ENCODE measurements around the gene C1orf35.

Gene C1orf35

DNA sequence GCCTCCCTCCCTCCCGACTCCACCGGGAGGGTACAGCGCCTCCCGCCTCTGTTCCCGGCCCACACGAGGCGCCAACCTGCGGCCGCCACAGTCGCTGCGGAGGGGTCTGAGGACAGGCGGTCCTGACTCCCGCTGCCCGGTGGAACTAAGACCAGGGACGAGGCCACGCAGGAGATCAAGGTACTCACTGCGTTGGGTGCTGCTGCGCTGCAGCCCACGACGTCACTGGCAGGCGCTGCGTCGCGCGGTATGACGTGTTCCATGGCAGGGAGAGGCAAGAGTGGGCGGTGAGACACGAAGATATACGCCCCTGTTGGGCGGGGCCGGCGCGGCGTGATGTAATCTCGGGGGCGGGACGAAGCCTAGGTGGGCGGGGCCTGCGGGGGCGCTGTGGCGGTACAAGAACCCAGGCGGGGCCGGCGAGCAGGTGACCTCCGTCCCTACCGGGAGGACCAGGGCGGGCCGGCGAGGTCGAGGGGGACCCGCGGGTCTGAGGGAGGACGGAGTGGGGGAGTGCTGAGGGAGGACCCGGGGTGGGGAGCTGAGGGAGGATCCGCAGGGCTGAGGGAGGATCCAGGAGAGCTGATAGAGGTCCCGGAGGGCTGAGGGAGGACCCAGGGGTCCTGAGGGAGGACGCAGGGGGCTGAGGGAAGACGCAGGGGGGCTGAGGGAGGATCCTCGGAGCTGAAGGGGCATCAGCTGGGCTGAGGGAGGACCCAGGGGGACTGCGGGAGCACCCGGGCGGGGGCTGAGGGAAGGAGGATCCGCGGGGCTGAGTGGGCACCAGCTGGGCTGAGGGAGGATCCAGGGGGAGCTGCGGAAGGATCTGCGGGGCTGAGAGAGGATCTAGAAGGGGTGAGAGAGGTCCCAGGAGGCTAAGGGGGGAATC, 6.2 kb upstream of the C1orf35 start, which contains the start of gene MRPL55:
TSS of gene MRPL55 (minus strand) at position 227 of the 889 bp plus-strand sequence. CDS start 1,039 bp downstream, outside the sequence.
- peak; percentile 96 for DNase-seq (ENCODE audit: low spot score)

DNA sequence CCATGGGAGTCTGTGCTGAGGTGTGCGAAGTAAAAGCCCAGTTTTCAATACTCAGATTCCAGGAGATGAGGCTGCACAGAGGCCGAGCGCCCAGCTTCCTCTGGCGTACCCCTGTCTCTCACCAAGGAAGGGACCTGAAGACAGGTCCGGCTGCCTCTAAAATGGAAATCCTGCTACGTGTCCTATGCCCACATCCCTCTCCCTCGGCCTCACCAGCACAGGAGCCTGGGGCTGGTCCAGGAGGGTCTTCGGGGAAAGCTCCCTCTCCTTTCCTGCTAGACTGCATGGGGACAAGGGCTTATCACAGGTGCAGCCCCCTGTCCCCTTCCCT, 5.6 kb upstream of the C1orf35 start:
- no peak for DNase-seq (ENCODE audit: low spot score)

DNA sequence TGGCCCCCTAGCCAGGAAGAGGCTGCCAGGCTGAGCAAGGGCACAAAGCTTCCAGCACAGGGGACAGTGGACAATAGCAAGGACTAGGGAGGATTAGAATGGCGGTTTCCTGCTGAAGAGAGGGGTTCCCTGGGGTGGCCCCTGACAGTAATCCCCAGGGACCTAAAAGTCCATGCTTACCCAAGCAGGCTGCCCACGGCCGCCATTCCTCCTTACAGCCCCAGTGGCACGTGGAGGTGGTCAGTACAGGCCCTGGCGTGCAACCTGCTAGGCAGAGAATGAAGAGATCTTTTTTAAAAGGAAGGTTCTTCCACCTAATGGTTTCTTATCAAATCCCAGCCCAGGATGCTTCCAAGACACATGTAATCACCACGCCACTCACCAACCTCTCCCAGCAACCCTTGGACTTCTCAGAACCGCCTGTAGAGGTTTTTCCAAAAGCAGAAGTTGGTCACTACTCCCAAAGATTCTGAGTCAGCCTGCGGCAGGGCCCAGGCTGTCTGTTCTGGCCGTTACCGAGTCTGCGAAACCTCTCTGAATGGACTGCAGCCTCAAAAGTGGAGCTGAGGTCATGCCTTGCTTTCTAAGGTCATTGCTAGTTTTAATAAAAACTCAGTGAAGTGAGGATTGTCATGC, 5.0 kb upstream of the C1orf35 start:
- no peak for DNase-seq (ENCODE audit: low spot score)

DNA sequence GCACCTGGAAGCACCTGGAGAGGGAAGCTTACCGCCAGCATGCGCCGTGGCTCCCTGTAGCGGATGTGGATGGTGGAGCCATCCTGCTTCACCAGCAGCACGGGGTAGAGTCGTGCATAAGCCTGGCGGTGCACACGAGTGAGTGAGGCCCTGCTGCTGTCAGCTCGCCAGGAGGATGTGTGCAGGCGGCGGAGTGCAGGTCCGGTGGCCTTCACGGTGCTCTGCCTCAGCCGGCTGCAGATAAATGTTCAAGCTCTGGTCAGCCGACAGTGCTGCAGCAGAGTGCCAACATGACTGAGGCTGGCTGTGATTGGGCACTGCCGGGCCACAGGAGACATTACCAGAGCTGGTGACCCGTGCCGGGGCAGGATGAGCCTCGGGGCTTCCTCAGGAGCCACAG, 4.5 kb upstream of the C1orf35 start:
- DNase-seq (ENCODE audit: low spot score), result no peak

DNA sequence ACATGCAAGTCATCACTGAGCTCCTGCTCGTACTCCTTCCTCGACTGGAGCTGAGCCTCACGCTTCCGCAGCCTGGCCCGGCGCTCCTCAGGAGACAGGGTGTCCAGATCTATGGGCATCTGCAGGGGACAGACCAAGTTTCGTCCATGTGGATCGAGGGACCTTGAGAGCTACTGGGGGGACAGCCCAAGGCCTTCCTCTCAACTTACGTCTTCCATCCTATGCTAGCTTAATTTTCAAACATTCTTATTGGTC, 3.6 kb upstream of the C1orf35 start:
- no peak for DNase-seq (ENCODE audit: low spot score)

DNA sequence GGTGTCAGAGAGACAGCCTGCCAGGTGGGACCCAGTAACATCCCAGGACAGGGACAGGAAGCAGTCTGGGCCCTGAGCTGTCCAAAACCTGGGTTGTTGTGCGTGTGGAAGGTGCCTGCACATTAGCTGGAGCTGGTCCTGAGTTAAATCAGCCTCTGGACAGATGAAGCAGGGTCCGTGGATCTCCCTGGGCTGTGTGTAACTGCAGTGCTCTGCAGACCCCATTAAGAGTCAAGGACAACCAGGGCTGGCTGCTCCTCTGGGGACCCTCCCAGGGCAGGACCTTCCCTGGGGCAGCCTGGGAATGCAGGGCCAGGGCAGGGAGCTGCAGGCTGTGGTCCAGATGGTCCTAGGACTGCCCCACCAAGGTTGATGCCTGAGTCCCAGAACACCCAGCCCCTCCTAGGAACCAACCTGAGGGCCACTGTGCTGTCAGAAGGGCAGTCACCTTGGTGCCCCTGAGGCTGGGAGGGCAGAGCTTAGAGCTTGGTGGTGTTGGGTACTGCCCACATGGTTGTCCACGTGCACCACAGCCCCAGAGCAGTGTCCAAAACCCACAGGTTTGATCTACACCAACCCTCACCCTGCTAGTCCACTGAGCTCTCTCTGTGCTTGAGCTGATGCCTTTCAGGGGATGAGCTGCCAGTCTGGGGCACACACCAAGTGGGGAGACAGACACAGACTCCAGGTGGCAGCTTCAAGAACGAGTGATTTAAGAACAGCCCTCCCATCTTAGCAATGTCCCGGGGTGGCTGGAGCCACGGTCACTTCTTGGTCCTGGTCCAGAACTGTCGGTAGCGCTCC, 3.1 kb upstream of the C1orf35 start:
- DNase-seq (ENCODE audit: low spot score), result no peak

DNA sequence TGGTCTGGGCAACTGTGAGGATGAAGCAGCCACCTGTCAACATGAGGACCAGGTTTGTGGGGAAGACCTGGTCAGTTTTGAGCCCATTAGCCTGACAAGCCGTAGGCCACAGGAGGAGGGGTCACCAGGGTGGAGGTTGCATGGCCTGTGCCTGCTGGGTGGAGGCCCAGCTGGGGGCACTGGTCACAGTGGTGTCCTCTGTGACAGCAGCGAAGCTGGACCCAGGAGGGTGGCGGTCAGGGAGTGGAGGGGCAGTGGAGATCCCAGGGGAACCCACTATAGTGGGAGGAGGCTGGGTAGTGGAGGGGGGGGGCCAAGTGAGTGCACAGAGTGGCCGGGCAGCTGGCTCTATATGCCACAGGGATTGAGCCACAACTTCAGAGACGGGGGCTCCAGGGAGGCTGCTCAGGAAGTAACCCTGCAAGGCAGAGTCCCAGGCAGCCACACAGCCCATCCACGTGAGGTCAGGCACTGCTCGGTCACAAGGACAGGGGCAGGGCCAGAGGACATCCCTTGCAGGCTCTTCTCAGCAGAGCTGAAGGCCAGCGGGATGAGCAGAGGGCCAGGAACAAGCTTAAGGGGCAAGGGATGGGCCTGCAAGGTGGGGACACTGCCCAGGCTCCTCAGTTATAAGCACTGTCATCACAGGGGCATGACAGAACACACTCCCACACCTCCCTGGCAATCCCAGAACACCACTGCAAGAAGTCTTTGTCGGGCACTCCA, 2.3 kb upstream of the C1orf35 start:
- DNase-seq (ENCODE audit: low spot score), result no peak

DNA sequence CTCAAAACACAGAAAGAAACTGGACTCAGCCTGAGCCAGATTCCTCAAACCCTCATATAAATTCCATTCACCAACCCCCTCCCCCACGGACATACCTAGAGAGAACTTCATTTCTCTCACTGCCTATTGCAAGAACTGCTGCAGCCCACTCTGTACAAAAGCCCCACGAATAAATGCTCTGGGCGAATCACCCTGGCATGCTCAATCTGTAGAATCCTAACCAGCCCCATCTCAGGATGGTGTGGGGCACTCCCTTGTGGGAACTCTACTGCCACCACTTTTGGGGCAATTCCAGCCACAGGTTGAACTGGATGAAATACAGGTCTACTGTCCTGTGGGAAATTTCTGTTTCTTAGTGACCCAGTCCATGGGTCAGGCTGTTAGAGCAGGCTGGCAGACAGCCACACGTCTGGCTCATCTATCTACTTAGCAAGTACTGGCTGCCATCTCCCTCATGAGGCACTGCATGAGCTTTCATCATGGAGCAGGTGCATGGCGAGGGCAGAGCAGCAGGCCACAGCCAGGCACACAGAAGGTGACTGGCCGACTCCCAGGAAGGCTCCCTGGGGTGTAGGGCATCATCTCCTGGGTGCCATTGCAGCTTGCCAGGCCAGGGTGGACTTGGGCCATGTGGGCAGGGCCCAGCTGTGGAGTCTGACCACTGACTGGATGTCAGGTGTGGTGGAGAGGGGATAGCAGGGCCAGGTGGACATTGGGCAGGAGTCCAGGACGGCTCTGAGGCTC, 1.6 kb upstream of the C1orf35 start:
- DNase-seq (ENCODE audit: low spot score), result no peak

DNA sequence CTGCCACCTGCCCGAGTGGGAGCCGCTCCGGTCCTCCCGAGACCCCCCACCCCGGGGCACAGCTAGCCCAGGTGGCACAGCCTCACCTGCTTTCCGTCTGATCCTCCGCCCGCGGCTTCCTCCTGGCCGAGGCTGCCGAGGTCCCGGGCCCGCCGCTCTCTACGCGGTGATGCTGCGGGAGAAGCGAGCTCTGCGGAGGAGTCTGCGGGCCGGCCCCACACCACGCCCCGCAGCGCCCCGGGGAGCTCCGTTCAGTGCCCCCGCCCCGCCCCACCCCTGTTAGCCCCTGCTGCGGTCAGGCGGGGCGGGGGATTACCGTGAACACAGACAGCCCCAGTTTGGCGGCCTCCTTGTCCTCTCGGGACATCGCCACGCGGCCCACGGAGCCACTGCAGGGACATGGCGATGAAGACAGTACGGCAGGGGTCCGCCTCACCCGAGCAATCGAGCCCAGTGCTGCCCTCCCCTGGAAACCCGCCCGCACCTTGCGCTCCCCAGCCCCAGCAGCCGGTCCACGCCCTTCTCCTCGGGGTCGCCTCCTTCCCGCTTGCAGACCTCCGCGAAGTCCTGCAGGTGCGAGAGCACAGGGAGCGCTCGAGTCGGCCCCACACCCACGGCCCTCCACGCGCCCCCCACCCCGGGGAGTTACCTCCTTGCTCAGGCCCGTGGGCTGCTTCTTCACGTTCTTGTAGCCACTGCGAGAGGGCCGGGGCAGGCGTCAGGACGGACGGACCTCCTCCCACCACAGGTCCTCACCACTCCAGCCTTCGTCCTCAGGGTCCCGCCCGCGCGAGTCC, 933 bp downstream of the C1orf35 start:
- DNase-seq (ENCODE audit: low spot score), result peak; percentile 65

DNA sequence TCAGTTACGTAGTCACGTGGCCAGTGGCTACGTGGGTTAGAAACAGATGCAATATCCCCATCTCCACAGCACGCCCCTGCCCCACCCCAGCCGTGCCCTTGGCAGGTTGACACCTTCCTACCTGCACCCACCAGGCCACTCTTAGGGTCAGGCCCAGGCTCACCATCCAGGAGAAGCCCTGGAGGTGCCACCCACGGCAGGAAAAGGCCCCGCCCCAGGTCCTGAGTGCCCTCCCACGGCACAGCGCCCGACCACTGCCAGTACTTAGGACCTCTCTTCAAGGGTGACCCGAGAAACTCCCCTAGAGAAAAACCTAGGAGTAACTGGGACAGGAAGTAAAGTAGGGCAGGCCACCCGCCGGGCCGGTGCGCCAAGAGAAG, 1.5 kb downstream of the C1orf35 start:
- peak; percentile 25 for DNase-seq (ENCODE audit: low spot score)

DNA sequence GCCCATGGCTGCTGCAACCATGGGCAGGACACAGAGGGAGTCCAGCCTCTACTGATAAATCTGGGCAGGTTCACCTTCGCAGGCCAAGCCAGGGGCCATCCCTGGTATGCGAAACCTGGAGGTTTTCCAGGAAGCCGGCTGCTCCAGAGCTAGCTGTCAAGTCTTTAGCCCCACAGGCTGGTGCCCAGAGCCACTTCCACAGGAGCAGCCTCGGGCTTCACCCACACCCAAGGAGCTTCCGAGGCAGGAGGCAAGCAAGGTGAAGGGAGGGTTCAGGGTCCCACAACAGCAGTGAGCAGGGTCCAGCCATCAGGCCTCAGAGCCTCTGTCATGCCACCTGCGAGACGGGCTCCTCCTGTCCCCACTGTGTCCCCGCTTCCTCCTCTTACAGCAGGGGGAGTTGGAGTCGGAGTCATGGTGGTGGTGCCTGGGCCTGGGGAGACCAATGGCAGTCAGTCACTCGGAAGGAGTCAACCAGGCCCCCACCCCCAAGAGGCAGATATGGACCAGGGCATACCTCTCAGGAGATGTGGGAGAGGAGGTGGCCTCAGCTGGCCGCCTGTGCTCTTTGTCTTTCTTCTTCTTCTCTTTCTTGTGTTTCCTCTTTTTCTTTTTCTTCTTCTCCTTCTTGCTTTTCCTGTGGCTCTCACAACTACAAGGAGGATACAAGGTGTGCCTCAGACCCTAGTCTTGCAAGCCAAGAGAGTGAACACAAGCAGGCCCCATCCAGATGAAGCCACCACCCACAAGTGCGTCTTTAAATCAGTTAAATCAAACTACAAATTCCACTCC, 2.1 kb downstream of the C1orf35 start:
- DNase-seq (ENCODE audit: low spot score), result peak; percentile 13

DNA sequence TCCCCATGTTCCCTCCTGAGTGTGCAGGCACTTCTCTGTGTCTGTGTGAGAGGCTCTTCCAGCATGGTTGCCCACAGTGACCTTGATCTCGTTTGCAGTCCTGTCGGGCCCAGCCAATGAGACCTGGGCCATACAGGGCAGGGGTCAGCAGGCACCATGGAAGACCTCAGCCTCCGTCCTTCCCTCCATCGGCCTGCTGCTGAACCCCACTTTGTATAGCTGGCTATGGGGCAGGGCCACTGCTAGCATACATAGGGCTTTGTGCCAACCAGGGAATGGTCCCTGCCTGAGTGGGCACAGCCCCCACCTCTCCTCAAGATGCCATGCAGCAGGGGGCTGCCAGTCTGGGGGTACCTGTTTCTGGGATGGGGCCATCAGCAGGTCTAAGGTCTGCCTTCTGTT, 3.8 kb downstream of the C1orf35 start:
- DNase-seq (ENCODE audit: low spot score), result no peak

DNA sequence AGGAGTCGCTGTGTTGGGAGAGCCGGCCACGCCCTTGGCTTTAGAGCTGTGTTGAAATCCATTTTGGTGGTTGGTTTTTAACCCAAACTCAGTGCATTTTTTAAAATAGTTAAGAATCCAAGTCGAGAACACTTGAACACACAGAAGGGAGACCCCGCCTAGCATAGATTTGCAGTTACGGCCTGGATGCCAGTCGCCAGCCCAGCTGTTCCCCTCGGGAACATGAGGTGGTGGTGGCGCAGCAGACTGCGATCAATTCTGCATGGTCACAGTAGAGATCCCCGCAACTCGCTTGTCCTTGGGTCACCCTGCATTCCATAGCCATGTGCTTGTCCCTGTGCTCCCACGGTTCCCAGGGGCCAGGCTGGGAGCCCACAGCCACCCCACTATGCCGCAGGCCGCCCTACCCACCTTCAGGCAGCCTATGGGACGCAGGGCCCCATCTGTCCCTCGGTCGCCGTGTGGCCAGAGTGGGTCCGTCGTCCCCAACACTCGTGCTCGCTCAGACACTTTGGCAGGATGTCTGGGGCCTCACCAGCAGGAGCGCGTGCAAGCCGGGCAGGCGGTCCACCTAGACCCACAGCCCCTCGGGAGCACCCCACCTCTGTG, 4.7 kb downstream of the C1orf35 start:
- no peak for DNase-seq (ENCODE audit: low spot score)

DNA sequence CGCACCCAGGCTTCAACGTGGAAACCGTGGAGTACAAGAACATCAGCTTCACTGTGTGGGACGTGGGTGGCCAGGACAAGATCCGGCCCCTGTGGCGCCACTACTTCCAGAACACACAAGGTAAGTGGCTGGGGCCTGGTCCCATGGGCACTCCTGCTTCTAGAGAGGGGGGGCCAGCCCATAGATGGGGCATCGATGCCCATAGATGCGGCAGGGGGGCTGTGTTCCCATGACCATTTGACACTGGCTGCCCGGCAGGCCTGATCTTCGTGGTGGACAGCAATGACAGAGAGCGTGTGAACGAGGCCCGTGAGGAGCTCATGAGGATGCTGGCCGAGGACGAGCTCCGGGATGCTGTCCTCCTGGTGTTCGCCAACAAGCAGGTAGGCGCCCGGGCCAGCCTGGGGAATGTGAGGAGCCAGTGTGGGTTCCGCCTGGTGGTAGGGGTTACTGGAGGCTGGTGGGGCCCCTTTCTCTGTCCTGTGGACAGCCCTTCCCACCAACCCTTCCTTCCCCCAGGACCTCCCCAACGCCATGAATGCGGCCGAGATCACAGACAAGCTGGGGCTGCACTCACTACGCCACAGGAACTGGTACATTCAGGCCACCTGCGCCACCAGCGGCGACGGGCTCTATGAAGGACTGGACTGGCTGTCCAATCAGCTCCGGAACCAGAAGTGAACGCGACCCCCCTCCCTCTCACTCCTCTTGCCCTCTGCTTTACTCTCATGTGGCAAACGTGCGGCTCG, 5.6 kb downstream of the C1orf35 start:
- DNase-seq (ENCODE audit: low spot score), result no peak

DNA sequence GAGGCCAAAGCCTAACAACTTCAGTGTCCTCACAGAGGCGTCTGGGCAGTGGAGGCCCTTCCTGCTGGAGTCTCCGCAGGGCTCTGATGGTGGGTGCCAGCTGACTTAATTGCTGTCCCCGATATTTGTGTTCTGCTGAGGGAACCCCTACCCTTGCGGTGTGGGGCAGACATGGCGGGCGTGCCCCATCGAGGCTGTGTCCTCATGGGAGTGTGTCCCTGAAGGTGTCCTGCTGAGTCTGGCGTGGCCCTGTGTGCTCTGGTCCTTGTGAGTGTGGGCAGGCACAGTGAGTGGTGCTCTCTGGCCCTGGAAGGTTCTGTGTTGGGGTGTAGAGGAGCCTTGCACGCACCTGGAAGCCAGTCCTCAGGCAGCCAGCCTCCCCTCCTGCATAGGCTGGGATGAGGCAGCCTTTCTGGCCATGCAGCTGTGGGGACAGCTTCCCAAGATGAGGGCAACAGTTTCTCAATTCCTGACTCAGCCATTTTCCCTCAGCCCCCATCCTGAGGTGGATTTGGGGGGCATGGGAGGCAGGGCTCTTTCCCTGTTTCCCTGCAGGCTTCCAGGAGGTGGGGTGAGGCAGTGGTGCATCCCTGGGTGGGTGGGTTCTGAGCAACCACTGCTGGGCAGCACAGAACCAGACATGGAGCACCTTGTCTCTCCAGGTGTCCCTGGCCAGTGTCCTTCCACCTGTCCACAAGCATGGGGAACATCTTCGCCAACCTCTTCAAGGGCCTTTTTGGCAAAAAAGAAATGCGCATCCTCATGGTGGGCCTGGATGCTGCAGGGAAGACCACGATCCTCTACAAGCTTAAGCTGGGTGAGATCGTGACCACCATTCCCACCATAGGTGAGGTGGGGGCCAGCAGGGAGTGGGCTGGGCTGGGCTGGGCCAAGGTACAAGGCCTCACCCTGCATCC, 6.5 kb downstream of the C1orf35 start:
- no peak for DNase-seq (ENCODE audit: low spot score)

DNA sequence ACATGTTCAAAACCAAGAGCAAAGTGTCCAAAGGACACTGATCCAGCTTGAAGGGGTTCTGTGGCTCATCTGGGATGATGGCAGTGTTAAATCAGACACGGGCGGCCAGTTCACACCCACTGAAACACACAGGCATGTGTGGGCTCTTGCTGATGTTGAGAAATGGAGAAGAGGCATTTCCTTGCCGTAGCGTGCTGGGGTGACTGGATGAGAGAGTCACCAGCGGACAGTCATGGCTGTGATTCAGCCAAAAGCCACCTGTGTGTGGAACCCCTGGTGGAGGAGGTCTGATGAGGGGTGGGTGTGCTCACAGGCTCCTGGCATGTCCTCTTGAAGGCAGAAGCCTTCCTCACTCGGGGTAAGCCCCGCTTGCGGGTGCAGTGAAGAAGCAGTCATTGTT, 7.2 kb downstream of the C1orf35 start:
- no peak for DNase-seq (ENCODE audit: low spot score)

DNA sequence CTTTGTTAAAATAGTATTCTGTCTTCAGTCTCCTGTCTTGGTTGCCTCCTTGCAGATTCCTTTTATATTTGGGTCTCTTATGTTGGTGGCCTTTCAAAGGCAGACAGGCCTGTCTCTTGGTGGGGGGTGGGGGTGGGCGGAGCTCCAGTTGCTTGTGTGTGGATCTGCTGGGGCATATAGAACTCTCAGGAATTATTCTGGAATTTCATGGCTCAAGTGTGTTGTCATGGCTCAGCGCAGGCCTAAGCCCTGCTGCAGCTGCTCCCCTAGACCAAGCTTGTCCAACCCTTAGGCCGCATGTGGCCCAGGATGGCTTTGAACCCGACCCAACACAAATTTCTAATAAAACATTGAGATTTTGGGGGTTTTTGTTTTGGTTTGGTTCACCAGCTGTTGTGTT, 8.0 kb downstream of the C1orf35 start:
- no peak for DNase-seq (ENCODE audit: low spot score)

Measured in GM03348 (cell line).